ENCODE data around the gene ZNF407.

ZNF407 gene

DNA sequence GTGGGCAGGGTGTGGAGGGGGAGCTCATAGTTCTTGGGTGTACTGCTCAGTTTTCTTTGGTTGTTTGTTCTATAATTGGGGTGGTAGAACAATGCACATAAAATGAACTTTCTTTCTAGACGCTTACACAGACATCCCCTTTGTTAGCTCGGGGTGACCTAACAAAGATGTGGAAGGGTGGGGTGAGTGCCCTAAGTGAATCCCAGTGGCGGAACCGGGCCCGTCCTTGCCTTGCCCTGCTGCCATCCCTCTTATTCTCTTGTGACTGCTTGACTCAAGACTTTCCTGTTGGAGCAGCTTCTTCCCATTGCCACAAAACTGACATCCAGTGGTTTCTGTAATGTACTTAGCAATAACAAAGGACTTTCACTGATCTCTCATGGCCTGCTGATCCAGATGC, 343.2 kb downstream of the ZNF407 start:
- H3K27ac ChIP-seq = no peak overlapping the region
- TF ChIP-seq, protein P1, sequence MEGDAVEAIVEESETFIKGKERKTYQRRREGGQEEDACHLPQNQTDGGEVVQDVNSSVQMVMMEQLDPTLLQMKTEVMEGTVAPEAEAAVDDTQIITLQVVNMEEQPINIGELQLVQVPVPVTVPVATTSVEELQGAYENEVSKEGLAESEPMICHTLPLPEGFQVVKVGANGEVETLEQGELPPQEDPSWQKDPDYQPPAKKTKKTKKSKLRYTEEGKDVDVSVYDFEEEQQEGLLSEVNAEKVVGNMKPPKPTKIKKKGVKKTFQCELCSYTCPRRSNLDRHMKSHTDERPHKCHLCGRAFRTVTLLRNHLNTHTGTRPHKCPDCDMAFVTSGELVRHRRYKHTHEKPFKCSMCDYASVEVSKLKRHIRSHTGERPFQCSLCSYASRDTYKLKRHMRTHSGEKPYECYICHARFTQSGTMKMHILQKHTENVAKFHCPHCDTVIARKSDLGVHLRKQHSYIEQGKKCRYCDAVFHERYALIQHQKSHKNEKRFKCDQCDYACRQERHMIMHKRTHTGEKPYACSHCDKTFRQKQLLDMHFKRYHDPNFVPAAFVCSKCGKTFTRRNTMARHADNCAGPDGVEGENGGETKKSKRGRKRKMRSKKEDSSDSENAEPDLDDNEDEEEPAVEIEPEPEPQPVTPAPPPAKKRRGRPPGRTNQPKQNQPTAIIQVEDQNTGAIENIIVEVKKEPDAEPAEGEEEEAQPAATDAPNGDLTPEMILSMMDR (IDR thresholded peaks at IDR 0.05) = no peak
- no peak overlapping the region for H3K9ac ChIP-seq
- no peaks in the 10 kb centered on the region for H3K9me3 ChIP-seq (ENCODE audit: control insufficient read depth, low read length)
- H3K79me2 ChIP-seq = no peaks in the 10 kb centered on the region
- H3K36me3 ChIP-seq (ENCODE audit: control insufficient read depth, insufficient read depth, low read length) = no peaks in the 10 kb centered on the region
- no peak overlapping the region for H3K4me2 ChIP-seq (ENCODE audit: low read length)
- H3K27me3 ChIP-seq (ENCODE audit: control insufficient read depth, insufficient read depth, low read length) = no peaks in the 10 kb centered on the region
- H2AFZ ChIP-seq = no peak overlapping the region
- no peak overlapping the region for H3K4me3 ChIP-seq (ENCODE audit: low read depth, low read length)
- no peaks in the 10 kb centered on the region for H3K4me1 ChIP-seq

DNA sequence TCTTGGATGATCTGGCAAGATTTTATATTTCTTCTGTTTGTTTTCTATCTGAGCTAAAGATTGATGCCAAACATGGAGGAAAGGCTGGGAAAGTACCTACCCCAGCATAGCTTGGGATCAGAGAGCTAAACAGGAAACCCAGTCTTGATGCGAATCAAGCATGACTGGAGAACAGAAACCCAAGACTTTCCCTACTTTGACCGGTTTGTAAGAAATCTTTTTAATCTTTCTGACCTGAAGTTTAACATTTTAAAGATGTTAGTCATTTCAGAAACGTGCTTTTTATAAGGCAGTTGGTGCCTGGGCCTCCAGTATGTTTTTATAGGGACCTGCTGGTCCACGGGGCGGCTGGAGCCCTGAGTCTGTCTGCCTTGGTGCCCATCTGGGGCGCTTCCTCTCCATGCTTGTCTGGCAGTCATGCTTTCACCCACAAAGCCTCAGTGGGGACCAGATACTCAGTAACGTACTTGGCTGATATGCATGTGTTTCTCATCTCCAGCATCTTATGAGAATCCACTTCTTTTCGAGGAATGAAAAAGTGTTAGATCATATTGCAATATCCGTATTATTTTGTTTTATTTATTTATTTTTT, 344.7 kb downstream of the ZNF407 start:
- Histone ChIP-seq H2AFZ (no peak overlapping the region), H3K79me2 (no peaks in the 10 kb centered on the region), H3K27me3 (ENCODE audit: control insufficient read depth, insufficient read depth, low read length) (no peaks in the 10 kb centered on the region), H3K4me1 (no peaks in the 10 kb centered on the region), H3K9ac (no peak overlapping the region), H3K4me2 (ENCODE audit: low read length) (no peak overlapping the region), H3K4me3 (ENCODE audit: low read depth, low read length) (no peak overlapping the region), H3K27ac (no peak overlapping the region), H3K36me3 (ENCODE audit: control insufficient read depth, insufficient read depth, low read length) (no peaks in the 10 kb centered on the region), H3K9me3 (ENCODE audit: control insufficient read depth, low read length) (no peaks in the 10 kb centered on the region)
- TF ChIP-seq, protein P1 (IDR thresholded peaks at IDR 0.05) = no peak

DNA sequence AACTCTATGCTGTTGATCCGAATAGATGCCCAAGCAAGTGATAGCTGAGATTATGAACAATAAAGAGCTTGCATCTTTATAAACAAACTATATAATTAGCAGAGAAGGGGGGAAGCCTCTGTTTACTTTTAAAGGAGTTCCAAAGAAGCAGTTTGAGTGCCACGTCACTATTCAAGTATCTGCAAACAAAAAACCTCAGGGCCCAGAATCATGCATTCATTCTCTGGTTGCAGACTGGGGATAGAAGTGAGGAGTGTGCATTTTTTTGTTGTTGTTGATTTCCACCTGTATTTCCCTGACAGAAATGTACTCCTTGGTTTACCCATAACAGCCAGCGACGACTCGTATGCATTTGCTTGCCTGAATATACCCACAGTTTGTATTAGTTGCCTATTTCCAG, 347.0 kb downstream of the ZNF407 start:
- Histone ChIP-seq H3K4me2 (ENCODE audit: low read length) (no peak overlapping the region), H2AFZ (no peak overlapping the region), H3K79me2 (no peaks in the 10 kb centered on the region), H3K36me3 (ENCODE audit: control insufficient read depth, insufficient read depth, low read length) (no peaks in the 10 kb centered on the region), H3K9ac (no peak overlapping the region), H3K9me3 (ENCODE audit: control insufficient read depth, low read length) (no peaks in the 10 kb centered on the region), H3K27ac (no peak overlapping the region), H3K4me3 (ENCODE audit: low read depth, low read length) (no peak overlapping the region), H3K4me1 (no peaks in the 10 kb centered on the region), H3K27me3 (ENCODE audit: control insufficient read depth, insufficient read depth, low read length) (no peaks in the 10 kb centered on the region)
- TF ChIP-seq, protein P1 (IDR thresholded peaks at IDR 0.05) = no peak

DNA sequence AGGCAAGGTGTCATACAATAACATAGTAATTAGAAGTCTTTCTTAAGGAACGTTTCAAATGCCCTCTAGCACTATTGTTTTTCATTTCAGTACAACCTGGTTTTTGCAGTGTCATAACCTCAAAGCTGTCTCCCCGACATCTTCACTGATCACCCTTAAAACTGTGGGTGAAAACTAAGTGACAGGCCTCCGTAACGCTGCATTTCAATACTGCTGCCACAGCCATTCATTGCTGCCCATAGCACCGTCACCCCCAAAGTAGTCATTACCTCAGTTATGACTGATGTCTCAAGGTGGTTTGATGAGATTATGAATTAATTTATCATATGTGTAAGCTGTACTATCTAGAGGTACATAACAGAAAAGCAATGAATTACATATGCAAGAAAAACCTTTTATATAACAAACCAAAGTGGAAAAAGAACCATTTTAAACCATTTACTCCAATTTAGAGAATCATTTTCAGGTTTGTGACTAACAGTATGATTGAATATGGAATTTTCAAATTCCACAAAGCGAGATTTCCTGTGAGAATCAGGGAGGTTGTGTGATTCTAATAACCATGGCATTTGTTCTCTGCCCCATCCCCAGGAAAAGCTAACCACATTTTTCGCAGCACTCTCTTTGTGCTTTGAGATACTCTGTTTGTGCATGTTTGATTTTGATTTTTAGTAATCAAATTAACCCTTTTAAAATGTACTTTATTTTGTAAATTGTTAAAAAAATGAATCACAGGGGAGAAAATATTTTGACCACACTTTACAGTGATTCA, 348.3 kb downstream of the ZNF407 start:
- no peak overlapping the region for H3K4me2 ChIP-seq (ENCODE audit: low read length)
- H3K79me2 ChIP-seq = no peaks in the 10 kb centered on the region
- no peak overlapping the region for H3K27ac ChIP-seq
- no peaks in the 10 kb centered on the region for H3K27me3 ChIP-seq (ENCODE audit: control insufficient read depth, insufficient read depth, low read length)
- no peak overlapping the region for H3K9ac ChIP-seq
- no peaks in the 10 kb centered on the region for H3K9me3 ChIP-seq (ENCODE audit: control insufficient read depth, low read length)
- H3K4me3 ChIP-seq (ENCODE audit: low read depth, low read length) = no peak overlapping the region
- H2AFZ ChIP-seq = no peak overlapping the region
- no peaks in the 10 kb centered on the region for H3K36me3 ChIP-seq (ENCODE audit: control insufficient read depth, insufficient read depth, low read length)
- H3K4me1 ChIP-seq = no peaks in the 10 kb centered on the region
- TF ChIP-seq, protein P1 (IDR thresholded peaks at IDR 0.05) = no peak

Measured in parathyroid adenoma (tissue), 2 donors.